NB4 (cell line): ENCODE results near the gene TSKS.

ENCODE experiments used
- CTCF ChIP-seq: IDR thresholded peaks from one replicate; pipeline ENCODE4 v1.5.1; 2012; ENCODE audit warnings: low read depth, low read length
- MAX ChIP-seq: IDR thresholded peaks from 2 replicates; pipeline ENCODE4 v1.6.1; 2011; ENCODE audit warnings: low read depth, low read length
- MYC ChIP-seq: IDR thresholded peaks from 2 replicates; pipeline ENCODE4 v1.6.1; 2011; ENCODE audit warnings: low read depth, low read length
- POLR2A ChIP-seq: IDR thresholded peaks from 2 replicates; pipeline ENCODE4 v1.6.1; 2011; ENCODE audit warnings: mild to moderate bottlenecking; ENCODE audit not compliant: insufficient read length; ENCODE audit errors: extremely low read depth

- TF ChIP-seq CTCF (no peak), POLR2A (no peak), MAX (no peak), MYC (no peak)
Measured at GRCh38 chr19:49739098-49739497, 24.0 kb downstream of the TSKS start.
